CD4-positive, alpha-beta memory T cell (primary cell): ENCODE measurements around the gene RAB28. TPM values are rescaled to one million over a fixed set of nuclear protein-coding genes. Genes with fewer than 3 reads are reported as not detected.

Source experiments
- CTCF ChIA-PET: fragments of 350-600 bp; sonication (Branson Sonifier 250); formaldehyde crosslinking; loops from one replicate; lab custom pipeline; 2021; ENCODE audit warnings: inconsistent platforms; ENCODE audit not compliant: partially characterized antibody; lab: Charles Lee
- POLR2A ChIA-PET: fragments of 350-600 bp; sonication (Branson Sonifier 250); formaldehyde crosslinking; loops from one replicate; lab custom pipeline; 2021; ENCODE audit not compliant: partially characterized antibody; lab: Charles Lee
- DNase-seq, 5 donors: peaks; one replicate each; pipeline versions ENCODE4 v3.0.0 to v3.0.0-alpha.2; 2020 to 2022; ENCODE audit warnings: mixed read lengths in 1 of 5
- H3K27ac ChIP-seq: one replicate; pipeline ENCODE4 v1.7.0; 2013; ENCODE audit warnings: low read depth, low read length
- H3K27me3 ChIP-seq: 2 replicates; pipeline ENCODE4 v1.7.0; 2013; ENCODE audit warnings: mild to moderate bottlenecking, low read length, moderate library complexity; ENCODE audit not compliant: insufficient read depth
- H3K36me3 ChIP-seq: 2 replicates; pipeline ENCODE4 v1.7.0; 2013; ENCODE audit warnings: mild to moderate bottlenecking, low read length, moderate library complexity; ENCODE audit not compliant: insufficient read depth
- H3K4me1 ChIP-seq: 2 replicates; pipeline ENCODE4 v1.7.0; 2013; ENCODE audit warnings: mild to moderate bottlenecking, low read length, moderate library complexity; ENCODE audit not compliant: insufficient read depth
- H3K4me3 ChIP-seq, 2 donors: one replicate each; pipeline ENCODE4 v1.7.0; 2013; ENCODE audit warnings: low read length in 2 of 2, mild to moderate bottlenecking in 1 of 2
- H3K9me3 ChIP-seq, 2 donors: one replicate each; pipeline ENCODE4 v1.7.0; 2013; ENCODE audit warnings: low read length in 2 of 2, control low read depth in 1 of 2; ENCODE audit not compliant: control insufficient read depth in 1 of 2
- H3K27ac Mint-ChIP-seq, 7 donors: one replicate each; pipeline ENCODE4 v1.8.0; 2020 to 2021; ENCODE audit warnings: mixed read lengths in 7 of 7, mild to moderate bottlenecking in 6 of 7, inconsistent platforms in 3 of 7, moderate library complexity in 3 of 7
- H3K27me3 Mint-ChIP-seq, 2 donors: one replicate each; pipeline ENCODE4 v1.8.0; 2020 to 2021; ENCODE audit warnings: mixed read lengths in 2 of 2
- H3K36me3 Mint-ChIP-seq, 2 donors: one replicate each; pipeline ENCODE4 v1.8.0; 2020 to 2021; ENCODE audit warnings: mixed read lengths in 2 of 2, inconsistent platforms in 1 of 2, mild to moderate bottlenecking in 1 of 2
- H3K4me1 Mint-ChIP-seq, 4 donors: one replicate each; pipeline ENCODE4 v1.8.0; 2020 to 2021; ENCODE audit warnings: mixed read lengths in 4 of 4, mild to moderate bottlenecking in 1 of 4
- H3K4me3 Mint-ChIP-seq, 8 donors: one replicate each; pipeline ENCODE4 v1.8.0; 2020 to 2021; ENCODE audit warnings: mixed read lengths in 8 of 8, mild to moderate bottlenecking in 7 of 8, moderate library complexity in 6 of 8, inconsistent platforms in 3 of 8
- H3K9me3 Mint-ChIP-seq, 8 donors: one replicate each; pipeline ENCODE4 v1.8.0; 2020 to 2021; ENCODE audit warnings: mixed read lengths in 8 of 8, mild to moderate bottlenecking in 5 of 8, inconsistent platforms in 3 of 8, moderate library complexity in 1 of 8
- intact Hi-C: fragments of 100-400 bp; cut with micrococcal nuclease; formaldehyde crosslinking; loops from one replicate; pipeline ENCODE4 v1.15.1; 2023
- polyA plus RNA-seq, 2 donors: library from polyadenylated mRNA; unstranded; fragments of 300-500 nt; fragmentation: Illumina TruSeq; gene quantifications; one replicate each; pipeline ENCODE4 v1.2.3, GENCODE V29; 2021
- total RNA-seq, 2 experiments: library from RNA; stranded (reverse); gene quantifications; one replicate each; pipeline ENCODE4 v1.2.3, GENCODE V29; 2021

Gene RAB28
- total and polyA plus RNA-seq, 4 experiments from 2014 or later, result 13.3 to 20.6 (median 15.9) TPM

- intact Hi-C loops, result no loop called here
Observed at GRCh38 chr4:13452927-13453579, 31.1 kb downstream of the RAB28 start.

GRCh38 chr4:13449590-13449989 is 34.5 kb downstream of the RAB28 start:
- POLR2A ChIA-PET, result no interaction called here
- CTCF ChIA-PET, result no interaction called here
- intact Hi-C loops, result no loop called here

More at GRCh38 chr4:13452927-13453579, 31.1 kb downstream of the RAB28 start:
- no peak overlapping the region for H3K4me3 ChIP-seq
- H3K27me3 Mint-ChIP-seq, result no peaks in the 10 kb centered on the region
- peaks cover 6% of the 10 kb centered on the region for H3K4me1 ChIP-seq
- no peaks in the 10 kb centered on the region for H3K9me3 ChIP-seq
- H3K4me1 Mint-ChIP-seq, result peaks cover 8 to 17% (median 14%) of the 10 kb centered on the region in 4 donors
- peak in 2 of 5 donors; percentile 7 to 26 for DNase-seq
- peak overlapping the region; percentile 4 to 79 (median 62) for H3K4me3 Mint-ChIP-seq
- H3K36me3 Mint-ChIP-seq, result peaks cover 27 to 32% of the 10 kb centered on the region in 2 donors
- ChIA-PET POLR2A (no interaction called here), CTCF (no interaction called here)
- H3K9me3 Mint-ChIP-seq, result peaks cover 0 to 15% (median 2%) of the 10 kb centered on the region in 8 donors
- H3K36me3 ChIP-seq, result no peaks in the 10 kb centered on the region
- no peaks in the 10 kb centered on the region for H3K27me3 ChIP-seq
- no peak overlapping the region for H3K27ac ChIP-seq
- peak overlapping the region in 1 of 7 donors; percentile 80 for H3K27ac Mint-ChIP-seq

GRCh38 chr4:13445841-13446790 is 38.0 kb downstream of the RAB28 start:
- H3K27me3 ChIP-seq, result no peaks in the 10 kb centered on the region
- DNase-seq, result no peak
- H3K9me3 ChIP-seq, result no peaks in the 10 kb centered on the region
- peaks cover 0 to 6% (median 0%) of the 10 kb centered on the region in 8 donors for H3K9me3 Mint-ChIP-seq
- H3K27ac Mint-ChIP-seq, result no peak overlapping the region
- no peaks in the 10 kb centered on the region for H3K27me3 Mint-ChIP-seq
- CTCF ChIA-PET, result no interaction called here
- H3K4me3 ChIP-seq, result no peak overlapping the region
- H3K36me3 Mint-ChIP-seq, result peaks cover 20 to 27% of the 10 kb centered on the region in 2 donors
- H3K27ac ChIP-seq, result no peak overlapping the region
- no peak overlapping the region for H3K4me3 Mint-ChIP-seq
- intact Hi-C loops, result no loop called here
- H3K4me1 ChIP-seq, result no peaks in the 10 kb centered on the region
- POLR2A ChIA-PET, result no interaction called here
- no peaks in the 10 kb centered on the region for H3K36me3 ChIP-seq
- peaks cover 0 to 6% (median 5%) of the 10 kb centered on the region in 4 donors for H3K4me1 Mint-ChIP-seq

More at GRCh38 chr4:13449590-13449989, 34.5 kb downstream of the RAB28 start:
- Mint-ChIP-seq H3K36me3 (peaks cover 20 to 28% of the 10 kb centered on the region in 2 donors), H3K9me3 (peaks cover 0 to 15% (median 4%) of the 10 kb centered on the region in 8 donors), H3K4me3 (no peak overlapping the region), H3K4me1 (peaks cover 10 to 19% (median 16%) of the 10 kb centered on the region in 4 donors), H3K27me3 (no peaks in the 10 kb centered on the region), H3K27ac (no peak overlapping the region)
- Histone ChIP-seq H3K27ac (no peak overlapping the region), H3K9me3 (no peaks in the 10 kb centered on the region), H3K27me3 (no peaks in the 10 kb centered on the region), H3K4me1 (peaks cover 6% of the 10 kb centered on the region), H3K36me3 (no peaks in the 10 kb centered on the region), H3K4me3 (no peak overlapping the region)
- DNase-seq, result no peak

DNA sequence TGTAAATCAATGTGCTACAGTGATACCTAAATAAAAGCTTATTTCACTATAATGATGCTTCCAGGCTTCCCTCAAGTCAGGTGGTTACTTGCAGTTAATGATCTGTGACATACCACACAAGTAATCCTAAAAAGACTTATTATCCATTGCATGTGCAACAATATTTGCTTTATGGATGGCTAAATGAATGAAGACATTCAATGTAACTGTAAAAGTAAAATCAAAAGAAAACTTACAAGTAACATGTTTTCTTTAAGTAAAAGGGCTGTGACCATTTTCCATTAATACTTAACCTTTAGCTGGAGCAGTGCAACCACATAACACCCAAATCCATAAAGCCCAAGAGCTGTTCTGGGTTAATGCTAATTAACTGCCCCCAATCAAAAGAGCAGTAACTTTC is 42.6 kb downstream of the RAB28 start:
- CTCF ChIA-PET, result no interaction called here
- H3K36me3 Mint-ChIP-seq, result peaks cover 28 to 36% of the 10 kb centered on the region in 2 donors
- POLR2A ChIA-PET, result no interaction called here

GRCh38 chr4:13436962-13437361 is 47.2 kb downstream of the RAB28 start:
- no peak overlapping the region for H3K4me3 ChIP-seq
- CTCF ChIA-PET, result no interaction called here
- Mint-ChIP-seq H3K27ac (no peak overlapping the region), H3K4me3 (peak overlapping the region in 2 of 8 donors; percentile 2 to 23), H3K27me3 (no peaks in the 10 kb centered on the region), H3K36me3 (peaks cover 23 to 37% of the 10 kb centered on the region in 2 donors), H3K4me1 (peaks cover 23 to 43% (median 38%) of the 10 kb centered on the region in 4 donors), H3K9me3 (peaks cover 6 to 22% (median 16%) of the 10 kb centered on the region in 8 donors)
- POLR2A ChIA-PET, result no interaction called here
- H3K4me1 ChIP-seq, result peaks cover 8% of the 10 kb centered on the region
- no peak for DNase-seq
- intact Hi-C loops, result no loop called here
- no peaks in the 10 kb centered on the region for H3K9me3 ChIP-seq
- no peak overlapping the region for H3K27ac ChIP-seq
- H3K36me3 ChIP-seq, result no peaks in the 10 kb centered on the region
- no peaks in the 10 kb centered on the region for H3K27me3 ChIP-seq

More for the DNA sequence above, 42.6 kb downstream of the RAB28 start:
- Histone ChIP-seq H3K27ac (no peak overlapping the region), H3K36me3 (no peaks in the 10 kb centered on the region), H3K9me3 (no peaks in the 10 kb centered on the region), H3K27me3 (no peaks in the 10 kb centered on the region), H3K4me1 (no peaks in the 10 kb centered on the region), H3K4me3 (no peak overlapping the region)
- intact Hi-C loops, result no loop called here
- no peak for DNase-seq
- Mint-ChIP-seq H3K9me3 (peaks cover 2 to 14% (median 12%) of the 10 kb centered on the region in 8 donors), H3K27me3 (no peaks in the 10 kb centered on the region), H3K4me1 (peaks cover 5 to 18% (median 12%) of the 10 kb centered on the region in 4 donors), H3K27ac (no peak overlapping the region), H3K4me3 (no peak overlapping the region)

- Mint-ChIP-seq H3K27me3 (no peaks in the 10 kb centered on the region), H3K36me3 (peaks cover 23 to 50% of the 10 kb centered on the region in 2 donors), H3K4me3 (no peak overlapping the region), H3K4me1 (peaks cover 27 to 66% (median 48%) of the 10 kb centered on the region in 4 donors), H3K9me3 (peaks cover 5 to 18% (median 8%) of the 10 kb centered on the region in 8 donors), H3K27ac (no peak overlapping the region)
- intact Hi-C loops, result no loop called here
- no peaks in the 10 kb centered on the region for H3K36me3 ChIP-seq
- DNase-seq, result no peak
- no peak overlapping the region for H3K4me3 ChIP-seq
- ChIA-PET CTCF (interaction anchor here (1.3 to 1.9 kb wide), 2 partner anchors 9 to 10 kb away, joined by 3 to 6 read pairs; no protein-coding TSS in a partner anchor), POLR2A (no interaction called here)
- no peaks in the 10 kb centered on the region for H3K27me3 ChIP-seq
- H3K9me3 ChIP-seq, result no peaks in the 10 kb centered on the region
- H3K4me1 ChIP-seq, result peaks cover 8% of the 10 kb centered on the region
- no peak overlapping the region for H3K27ac ChIP-seq
Observed at GRCh38 chr4:13432453-13432852, 51.7 kb downstream of the RAB28 start.
